Kidney capillary endothelial cell (primary cell): ENCODE results near the gene HSPA1B.
"Not testable (repeated sequence)": the region's sequence is repeated elsewhere in the genome, so short reads cannot be mapped to it uniquely, and the experiment has no call there.

Source experiments
- DNase-seq: peaks from one replicate; pipeline ENCODE4 v3.0.0-alpha.2; 2018; ENCODE audit warnings: low spot score

The HSPA1B gene

DNA sequence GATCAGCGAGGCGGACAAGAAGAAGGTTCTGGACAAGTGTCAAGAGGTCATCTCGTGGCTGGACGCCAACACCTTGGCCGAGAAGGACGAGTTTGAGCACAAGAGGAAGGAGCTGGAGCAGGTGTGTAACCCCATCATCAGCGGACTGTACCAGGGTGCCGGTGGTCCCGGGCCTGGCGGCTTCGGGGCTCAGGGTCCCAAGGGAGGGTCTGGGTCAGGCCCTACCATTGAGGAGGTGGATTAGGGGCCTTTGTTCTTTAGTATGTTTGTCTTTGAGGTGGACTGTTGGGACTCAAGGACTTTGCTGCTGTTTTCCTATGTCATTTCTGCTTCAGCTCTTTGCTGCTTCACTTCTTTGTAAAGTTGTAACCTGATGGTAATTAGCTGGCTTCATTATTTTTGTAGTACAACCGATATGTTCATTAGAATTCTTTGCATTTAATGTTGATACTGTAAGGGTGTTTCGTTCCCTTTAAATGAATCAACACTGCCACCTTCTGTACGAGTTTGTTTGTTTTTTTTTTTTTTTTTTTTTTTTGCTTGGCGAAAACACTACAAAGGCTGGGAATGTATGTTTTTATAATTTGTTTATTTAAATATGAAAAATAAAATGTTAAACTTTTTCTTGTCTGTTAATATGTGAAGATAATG lies 2.2 kb downstream of the HSPA1B start:
- DNase-seq: no peak

DNA sequence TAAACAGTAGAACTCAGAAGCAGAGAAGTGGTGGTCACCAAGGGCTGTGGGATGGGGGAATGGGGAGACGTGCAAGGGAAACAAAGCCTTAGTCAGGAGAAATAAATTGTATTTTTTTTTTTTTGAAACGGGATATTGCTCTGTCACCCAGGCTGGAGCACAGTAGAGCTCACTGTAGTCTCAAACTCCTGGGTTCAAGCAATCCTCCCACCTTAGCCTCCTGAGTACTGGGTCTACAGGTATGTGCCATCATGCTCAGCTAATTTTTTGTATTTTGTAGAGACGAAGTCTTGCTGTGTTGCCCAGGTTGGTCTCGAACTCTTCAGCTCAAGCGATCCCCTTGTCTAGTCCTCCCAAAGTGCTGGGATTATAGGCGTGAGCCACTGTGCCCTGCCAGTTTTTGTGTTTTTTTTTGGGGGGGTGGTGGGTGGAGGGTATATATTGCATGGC lies 3.4 kb downstream of the HSPA1B start:
- no peak for DNase-seq

DNA sequence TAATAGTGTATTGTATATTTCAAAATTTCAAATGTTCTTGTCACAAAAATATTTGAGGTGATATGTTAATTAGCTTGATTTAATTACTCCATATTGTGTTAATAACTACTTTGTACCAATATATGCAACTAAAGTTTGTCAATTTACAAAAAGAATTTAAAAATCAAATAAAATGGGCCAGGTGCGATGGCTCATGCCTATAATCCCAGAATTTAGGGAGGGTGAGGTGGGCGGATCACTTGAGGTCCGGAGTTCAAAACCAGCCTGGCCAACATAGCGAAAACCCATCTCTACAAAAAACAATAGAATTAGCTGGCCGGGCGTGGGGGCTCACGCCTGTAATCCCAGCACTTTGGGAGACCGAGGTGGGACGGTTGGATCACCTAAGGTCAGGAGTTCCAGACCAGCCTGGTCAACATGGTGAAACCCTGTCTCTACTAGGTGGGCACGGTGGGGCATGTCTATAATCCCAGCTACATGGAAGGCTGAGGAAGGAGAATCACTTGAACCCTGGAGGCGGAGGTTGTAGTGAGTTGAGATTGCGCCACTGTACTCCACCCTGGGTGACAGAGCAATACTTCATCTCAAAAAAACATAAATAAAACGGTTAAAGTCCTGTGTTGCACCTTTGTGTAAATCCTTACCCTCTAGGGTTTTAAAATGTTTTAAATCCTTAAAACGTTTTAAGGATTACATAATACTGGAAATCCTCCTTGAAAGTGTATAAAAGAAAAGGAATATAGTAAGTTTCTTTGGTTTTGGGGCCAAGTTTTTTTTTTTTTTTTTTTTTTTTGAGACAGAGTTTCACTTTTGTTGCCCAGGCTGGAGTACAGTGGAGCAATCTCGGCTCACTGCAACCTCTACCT lies 4.0 kb downstream of the HSPA1B start:
- DNase-seq: no peak

DNA sequence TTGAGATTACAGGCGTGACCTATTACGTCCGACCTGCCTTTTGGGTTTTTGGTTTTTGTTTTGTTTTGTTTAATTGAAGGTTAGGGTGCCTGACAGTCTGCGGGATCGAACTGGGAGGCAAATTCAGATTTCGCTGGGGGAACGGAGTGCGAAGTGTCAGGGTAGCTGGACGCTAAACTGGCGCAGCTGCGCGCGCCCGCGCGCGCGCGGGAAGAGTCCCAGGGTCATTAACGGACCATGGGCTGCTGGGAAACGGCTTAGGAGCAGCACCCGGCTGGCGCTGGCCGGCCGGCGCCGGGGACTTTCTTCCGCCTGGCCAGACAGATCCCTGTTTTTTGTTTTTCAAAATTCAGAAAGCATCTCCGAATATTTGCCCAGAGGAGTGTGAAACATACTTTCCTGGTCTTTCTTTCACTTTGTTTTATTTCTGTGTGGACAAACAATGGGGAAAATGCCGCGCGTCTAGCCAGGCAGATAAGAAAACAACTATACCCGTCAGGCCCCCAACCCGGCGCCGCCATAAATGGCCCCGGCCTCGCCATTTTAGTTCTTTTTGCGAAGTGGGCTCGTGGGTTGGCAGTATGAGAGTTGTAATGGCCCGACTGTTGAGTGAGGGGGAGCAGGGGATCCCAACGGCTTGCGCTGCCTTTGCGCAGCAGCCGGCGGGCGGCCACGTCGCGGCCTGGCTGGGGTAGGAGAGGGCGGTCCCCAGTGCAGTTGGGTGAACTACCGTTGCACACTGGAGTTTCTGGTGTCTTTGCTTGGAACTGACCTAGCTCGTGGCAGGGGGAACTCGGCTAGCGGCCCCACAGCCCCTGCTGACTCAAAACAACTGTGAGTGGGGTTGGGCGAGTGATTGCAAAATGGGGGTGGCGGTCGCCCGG lies 7.1 kb downstream of the HSPA1B start:
- DNase-seq: peak; percentile 87

DNA sequence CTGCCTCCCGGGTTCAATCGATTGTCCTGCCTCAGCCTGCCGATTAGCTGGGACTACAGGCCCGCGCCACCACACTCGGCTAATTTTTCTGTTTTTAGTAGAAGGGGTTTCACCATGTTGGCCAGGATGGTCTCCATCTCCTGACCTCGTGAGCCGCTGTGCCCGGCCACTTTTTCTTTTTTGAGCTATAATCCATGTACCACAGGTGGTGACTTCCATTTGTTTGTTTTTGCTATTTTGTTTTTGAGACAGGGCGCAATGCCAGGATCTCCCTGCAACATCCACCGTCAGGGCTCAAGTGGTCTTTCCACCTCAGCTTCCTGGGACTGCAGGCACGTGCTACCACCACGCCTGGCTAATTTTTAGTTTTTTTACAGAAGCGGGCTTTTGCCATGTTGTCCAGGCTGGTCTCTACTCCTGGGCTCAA lies 8.5 kb downstream of the HSPA1B start:
- DNase-seq: no peak

DNA sequence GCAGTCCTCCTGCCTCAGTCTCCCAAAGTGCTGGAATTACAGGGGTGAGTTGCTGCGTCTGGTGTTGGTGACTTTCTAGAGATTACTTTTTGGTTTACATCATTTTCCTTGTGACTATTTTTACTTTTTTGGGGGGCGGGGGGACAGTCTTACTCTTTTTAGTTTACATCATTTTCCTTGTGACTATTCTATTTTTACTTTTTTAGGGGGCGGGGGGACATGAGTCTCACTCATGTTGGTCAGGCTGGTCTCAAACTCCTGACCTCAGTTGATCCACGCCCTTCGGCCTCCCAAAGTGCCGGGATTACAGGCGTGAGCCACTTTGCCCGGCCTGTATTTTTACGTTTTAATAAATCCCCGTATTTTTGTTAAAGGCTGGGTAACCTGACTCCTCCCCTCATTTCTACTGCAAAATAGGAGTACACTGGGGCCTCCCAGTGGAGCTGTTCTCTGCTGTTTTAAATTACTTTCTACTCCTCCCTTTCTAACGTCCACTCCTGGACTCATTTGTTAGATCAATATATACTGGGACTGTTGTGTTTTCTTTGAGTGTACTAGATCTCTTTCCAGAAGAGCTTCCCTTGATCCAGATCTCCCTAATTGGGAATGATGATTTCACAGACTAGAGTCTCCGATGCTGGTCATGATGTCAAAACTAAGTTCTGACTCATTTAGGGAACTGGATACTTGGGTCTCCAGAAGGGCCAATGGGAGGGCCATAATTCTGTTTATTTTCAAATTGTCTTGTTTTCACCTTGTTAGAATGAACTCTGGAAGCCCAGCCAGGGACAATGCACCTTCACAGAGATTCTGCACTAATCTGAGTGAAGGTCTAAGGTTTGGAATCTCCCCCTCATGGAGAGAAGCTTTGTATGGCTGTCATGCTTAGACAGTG lies 9.2 kb downstream of the HSPA1B start:
- no peak for DNase-seq

DNA sequence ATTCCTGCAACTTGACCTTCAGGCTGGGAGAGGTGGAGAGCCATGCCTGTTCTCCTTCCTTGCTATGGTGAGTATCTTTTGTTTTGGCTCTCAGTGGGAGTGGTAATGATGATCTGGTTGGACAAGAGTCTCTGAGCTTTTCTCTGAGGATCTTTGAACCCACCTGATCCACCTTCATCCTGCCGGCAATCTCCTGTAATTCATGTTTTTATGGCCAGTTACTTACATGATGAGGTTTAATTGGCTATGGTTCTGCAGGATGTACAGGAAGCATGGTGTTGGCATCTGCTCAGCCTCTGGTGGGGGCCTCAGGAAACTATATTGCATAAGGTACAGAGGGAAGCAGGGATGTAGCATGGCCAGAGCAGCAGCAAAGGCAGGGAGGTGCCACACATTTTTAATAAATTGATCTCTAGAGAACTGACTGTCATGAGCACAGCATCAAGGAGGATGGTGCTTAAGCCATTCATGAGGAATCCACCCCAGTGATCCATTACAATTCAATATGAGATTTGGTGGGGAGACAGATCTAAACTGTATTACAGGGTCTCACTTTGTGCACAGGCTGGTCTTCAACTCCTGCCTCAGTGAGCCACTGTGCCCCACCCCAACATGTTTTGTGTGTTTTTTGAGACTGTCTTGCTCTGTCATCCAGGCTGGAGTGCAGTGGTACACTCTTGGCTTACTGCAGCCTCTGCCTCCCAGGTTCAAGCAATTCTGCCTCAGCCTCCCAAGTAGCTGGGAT lies 10.0 kb downstream of the HSPA1B start:
- no peak for DNase-seq

DNA sequence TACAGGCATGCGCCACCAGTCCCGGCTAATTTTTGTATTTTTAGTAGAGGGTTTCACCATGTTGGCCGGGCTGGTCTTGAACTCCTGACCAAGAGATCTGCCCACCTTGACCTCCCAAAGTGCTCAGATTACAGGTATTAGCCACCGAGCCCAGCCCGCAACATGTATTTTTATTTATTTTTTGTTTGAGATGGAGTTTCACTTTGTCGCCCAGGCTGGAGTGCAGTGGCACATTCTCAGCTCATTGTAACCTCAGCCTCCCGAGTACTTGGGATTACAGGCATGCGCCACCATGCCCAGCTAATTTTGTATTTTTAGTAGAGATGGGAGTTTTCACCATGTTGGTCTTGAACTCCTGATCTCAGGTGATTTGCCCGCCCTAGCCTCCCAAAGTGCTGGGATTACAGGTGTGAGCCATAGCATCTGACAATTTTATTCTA lies 10.6 kb downstream of the HSPA1B start:
- DNase-seq: not testable (repeated sequence)

DNA sequence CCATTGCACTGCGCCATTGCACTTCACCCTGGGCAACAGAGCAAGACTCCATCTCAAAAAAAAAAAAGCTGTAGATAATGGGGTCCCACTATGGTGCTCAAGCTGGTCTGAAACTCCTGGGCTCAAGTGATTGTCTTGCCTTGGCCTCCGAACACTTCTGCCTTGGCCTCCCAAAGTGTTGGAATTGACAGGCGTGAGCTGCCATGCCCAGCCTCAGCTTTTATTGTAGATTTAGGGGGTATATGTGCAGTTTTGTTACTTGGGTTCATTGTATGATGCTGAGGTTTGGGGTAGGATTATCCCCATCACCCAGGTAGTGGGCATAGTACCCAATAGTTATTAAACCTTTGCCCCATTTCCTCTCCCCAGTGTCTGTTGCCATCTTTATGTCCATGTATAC lies 11.4 kb downstream of the HSPA1B start:
- DNase-seq: no peak

DNA sequence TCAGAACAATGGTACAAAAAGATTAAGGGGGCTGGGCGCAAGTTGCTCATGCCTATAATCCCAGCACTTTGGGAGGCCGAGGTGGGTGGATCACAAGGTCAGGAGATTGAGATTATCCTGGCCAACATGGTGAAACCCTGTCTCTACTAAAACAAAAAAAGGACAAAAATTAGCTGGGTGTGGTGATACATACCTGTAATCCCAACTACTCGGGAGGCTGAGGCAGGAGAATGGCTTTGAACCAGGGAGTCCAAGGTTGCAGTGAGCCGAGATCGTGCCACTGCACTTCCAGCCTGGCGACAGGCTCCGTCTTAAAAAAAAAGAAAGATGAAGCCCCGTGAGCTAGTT lies 12.2 kb downstream of the HSPA1B start:
- not testable (repeated sequence) for DNase-seq

DNA sequence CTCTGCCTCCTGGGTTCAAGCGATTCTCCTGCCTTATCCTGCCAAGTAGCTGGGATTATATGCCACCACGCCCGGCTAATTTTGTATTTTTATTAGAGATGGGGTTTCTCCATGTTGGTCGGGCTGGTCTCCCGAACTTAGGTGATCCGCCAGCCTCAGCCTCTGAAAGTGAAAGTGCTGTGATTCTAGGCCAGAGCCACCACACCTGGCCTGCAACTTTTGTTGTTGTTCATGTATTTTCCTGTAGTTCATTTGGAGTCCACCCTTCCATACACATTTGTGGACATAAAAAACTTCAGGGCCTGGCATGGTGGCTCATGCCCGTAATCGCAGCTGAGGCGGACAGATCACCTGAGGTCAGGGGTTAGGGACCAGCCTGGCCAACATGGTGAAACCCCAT lies 14.5 kb downstream of the HSPA1B start:
- DNase-seq: no peak

DNA sequence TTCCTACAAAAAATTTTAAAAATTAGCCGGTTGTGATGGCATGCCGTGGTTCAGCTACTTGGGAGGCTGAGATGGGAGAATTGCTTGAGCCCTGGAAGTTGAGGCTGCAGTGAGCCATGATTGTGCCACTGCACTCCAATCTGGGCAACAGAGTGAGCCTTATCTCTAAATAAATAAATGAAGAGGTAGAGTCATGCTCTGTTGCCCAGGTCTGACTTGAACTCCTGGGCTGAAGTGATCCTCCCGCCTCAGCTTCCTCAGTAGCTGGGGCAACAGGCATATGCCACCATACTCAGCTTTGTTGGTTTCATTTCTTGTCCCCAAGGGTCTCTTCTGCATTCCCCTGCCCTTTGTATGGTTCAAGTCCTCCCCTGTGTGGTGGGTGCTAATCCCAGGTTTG lies 17.0 kb downstream of the HSPA1B start:
- no peak for DNase-seq

DNA sequence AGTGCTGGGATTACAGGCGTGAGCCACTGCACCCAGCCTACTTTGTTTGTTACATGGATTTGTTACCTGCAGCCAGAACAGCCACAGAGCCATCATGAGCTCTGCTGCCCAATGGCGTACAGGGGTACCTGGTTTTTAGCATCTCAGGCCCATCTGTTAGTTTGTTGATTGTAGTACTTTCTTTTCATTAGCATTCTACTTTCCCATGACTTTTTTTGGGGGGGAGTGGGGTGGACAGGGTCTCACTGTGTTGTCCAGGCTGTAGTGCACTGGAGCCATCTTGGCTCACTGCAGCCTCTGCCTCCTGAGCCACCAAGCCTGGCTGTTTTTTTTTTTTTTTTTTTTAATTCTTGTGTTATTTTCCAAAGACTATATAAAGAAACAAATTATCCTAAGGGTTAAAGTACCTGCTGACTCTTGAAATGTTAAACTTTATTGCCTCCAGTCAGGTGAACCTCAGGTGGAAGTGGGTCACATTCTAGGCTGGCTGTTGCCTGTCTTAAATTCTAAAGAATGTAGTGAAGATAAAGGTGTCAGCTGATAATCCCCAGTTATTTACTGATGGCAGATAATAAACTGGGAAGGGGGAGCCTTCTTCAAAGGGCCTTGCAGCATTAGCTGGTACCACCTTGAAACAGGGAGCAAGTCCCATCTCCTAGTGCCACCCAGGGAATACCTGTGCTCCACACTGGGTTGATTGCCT lies 19.9 kb downstream of the HSPA1B start:
- no peak for DNase-seq

DNA sequence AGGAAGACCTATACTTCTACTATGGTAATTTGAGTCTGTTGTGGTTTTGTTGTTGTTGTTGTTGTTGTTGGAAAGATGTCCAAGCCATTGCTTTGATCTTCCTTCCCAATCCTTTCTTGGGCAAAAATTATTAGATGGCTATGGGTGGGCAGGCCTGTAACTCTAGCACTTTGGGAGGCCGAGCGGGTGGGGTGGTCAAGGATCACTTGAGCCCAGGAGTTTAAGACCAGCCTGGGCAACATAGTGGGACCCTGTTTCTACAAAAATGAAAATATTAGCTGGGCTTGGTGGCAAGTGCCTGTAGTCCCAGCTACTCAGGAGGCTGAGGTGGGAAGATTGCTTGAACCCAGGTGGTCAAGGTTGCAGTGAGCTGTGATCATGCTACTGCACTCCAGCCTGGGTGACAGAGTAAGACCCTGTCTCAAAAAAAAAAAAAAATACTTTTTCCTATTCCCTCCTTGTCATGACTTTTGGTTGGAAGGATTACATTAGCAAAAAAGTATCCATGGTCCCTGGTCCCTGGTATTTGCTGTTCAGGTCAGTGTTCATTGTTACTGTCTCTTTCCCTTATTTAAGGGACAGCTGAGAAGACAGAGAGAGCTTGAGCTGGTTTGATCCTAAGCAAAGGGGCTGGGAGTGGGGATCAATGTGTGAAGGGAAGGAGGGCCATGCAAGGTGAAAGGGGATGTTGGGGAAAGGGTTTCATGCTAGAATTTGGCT lies 23.4 kb downstream of the HSPA1B start:
- no peak for DNase-seq

DNA sequence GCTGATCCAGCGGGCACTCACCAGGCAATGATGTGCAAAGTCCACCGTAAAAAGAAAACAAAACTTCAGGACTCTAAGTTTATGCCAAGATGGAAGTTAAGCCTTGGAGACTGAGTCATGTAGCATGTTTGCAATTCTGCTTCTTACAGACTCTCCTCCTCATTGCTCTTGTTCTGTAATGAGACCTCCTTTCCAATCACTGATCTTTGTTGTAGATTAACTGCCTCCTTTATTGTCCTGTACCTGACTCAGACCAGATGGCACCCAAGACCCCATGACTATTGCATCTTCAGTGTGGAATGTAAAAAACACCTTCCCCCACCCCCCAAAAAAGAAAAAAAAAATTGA lies 23.9 kb downstream of the HSPA1B start:
- DNase-seq: no peak

DNA sequence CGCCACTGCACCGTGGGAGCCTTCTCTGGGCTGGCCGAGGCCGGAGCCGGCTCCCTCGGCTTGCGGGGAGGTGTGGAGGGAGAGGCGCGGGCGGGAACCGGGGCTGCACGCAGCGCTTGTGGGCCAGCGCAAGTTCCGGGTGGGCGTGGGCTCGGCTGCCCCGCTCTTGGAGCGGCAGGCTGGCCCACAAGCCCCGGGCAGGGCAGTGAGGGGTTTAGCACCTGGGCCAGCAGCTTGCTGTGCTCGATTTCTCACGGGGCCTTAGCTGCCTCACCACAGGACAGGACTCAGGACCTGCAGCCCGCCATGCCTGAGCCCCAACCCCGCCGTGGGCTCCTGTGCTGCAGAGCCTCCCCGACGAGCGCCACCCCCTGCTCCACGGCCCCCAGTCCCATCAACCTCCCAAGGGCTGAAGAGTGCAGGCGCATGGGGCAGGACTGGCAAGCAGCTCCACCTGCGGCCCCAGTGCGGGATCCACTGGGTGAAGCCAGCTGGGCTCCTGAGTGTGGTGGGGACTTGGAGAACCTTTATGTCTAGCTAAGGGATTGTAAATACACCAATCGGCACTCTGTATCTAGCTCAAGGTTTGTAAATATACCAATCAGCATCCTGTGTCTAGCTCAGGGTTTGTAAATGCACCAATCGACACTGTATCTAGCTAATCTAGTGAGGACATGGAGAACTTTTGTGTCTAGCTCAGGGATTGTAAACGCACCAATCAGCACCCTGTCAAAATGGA lies 24.6 kb downstream of the HSPA1B start:
- DNase-seq: not testable (repeated sequence)

DNA sequence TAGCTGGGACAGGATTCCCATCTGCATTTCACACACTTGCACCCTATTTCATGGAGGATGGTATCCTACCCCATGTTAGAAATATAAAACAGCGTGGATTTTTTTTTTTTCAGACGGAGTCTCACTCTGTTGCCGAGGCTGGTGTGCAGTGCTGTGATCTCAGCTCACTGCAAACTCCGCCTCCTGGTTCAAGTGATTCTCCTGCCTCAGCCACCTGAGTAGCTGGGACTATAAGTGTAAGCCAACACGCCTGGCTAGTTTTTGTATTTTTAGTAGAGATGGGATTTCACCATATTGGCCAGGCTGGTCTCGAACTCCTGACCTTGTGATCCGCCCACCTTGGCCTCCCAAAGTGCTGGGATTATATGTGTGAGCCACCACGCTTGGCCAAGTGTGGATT lies 30.2 kb downstream of the HSPA1B start:
- DNase-seq: not testable (repeated sequence)

DNA sequence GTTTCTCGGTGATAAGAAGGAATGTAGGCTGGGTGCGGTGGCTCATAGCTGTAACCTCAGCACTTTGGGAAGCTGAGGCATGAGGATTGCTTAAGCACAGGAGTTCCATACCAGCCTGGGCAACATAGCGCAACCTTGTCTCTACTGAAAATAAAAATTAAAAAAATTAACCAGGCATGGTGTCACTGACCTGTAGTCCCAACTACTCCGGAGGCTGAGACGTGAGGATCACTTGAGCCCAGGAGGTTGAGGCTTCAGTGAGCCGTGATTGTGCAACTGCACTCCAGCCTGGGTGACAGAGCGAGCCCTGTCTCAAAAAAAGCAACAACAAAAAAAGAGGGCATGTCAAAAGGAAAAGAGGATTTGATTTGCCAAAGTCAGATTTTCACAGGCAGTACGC lies 31.2 kb downstream of the HSPA1B start:
- DNase-seq: no peak

DNA sequence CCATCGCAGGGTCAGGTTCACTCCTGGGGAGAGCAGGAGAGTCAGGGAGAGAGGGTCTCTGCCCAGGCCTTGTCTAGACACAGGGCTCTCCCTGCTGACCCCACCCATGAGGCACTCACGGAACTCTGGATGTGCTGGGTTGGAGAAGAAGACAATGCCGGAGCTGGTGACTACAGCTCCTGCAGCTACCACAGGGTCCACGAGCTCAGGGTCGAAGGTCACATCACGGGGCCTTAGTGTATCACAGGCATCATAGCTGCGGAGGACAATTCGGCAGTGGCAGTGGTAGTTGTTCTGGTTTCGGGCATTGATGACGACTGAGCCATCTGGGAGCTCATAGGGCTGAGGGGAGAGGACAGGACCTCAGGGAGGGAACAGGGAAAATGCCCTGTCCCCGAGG lies 32.4 kb downstream of the HSPA1B start:
- DNase-seq: no peak
